Natural killer cell (primary cell): ENCODE measurements around the gene RBM20. TPM values are rescaled to one million over a fixed set of nuclear protein-coding genes. Genes with fewer than 3 reads are reported as not detected.

Experiments
- ATAC-seq, 3 donors: fragments of 150-1000 bp in 2 of 3; fragments of 200-7000 bp in 1 of 3; cut with Tn5 transposase; 1 replicate in 1 of 3; 2 replicates in 2 of 3; pipeline ENCODE4 v1.10.0; 2021; ENCODE audit warnings: mild to moderate bottlenecking in 2 of 3, moderate library complexity in 2 of 3
- DNase-seq, 2 donors: peaks; one replicate each; pipeline versions ENCODE4 v3.0.0 to v3.0.0-alpha.2; 2013 to 2021; ENCODE audit warnings: mixed read lengths in 1 of 2
- H3K27ac ChIP-seq: one replicate; pipeline ENCODE4 v1.5.1; 2013; ENCODE audit warnings: mild to moderate bottlenecking, low read length
- H3K27me3 ChIP-seq: one replicate; pipeline ENCODE4 v1.6.1; 2013; ENCODE audit warnings: low read length; ENCODE audit not compliant: control insufficient read depth, insufficient read depth
- H3K36me3 ChIP-seq: one replicate; pipeline ENCODE4 v1.6.1; 2013; ENCODE audit warnings: low read length; ENCODE audit not compliant: control insufficient read depth, insufficient read depth
- H3K4me1 ChIP-seq: one replicate; pipeline ENCODE4 v1.6.1; 2013; ENCODE audit warnings: low read length; ENCODE audit not compliant: control insufficient read depth, insufficient read depth
- H3K4me3 ChIP-seq: one replicate; pipeline ENCODE4 v1.5.1; 2013; ENCODE audit warnings: low read length
- H3K9me3 ChIP-seq: one replicate; pipeline ENCODE4 v1.6.1; 2013; ENCODE audit warnings: low read length; ENCODE audit not compliant: control insufficient read depth, insufficient read depth
- H3K27ac Mint-ChIP-seq, 2 donors: one replicate each; pipeline ENCODE4 v1.8.0; 2022; ENCODE audit warnings: mild to moderate bottlenecking in 2 of 2, mixed read lengths in 2 of 2, moderate library complexity in 1 of 2
- H3K27me3 Mint-ChIP-seq, 2 donors: one replicate each; pipeline ENCODE4 v1.8.0; 2022; ENCODE audit warnings: low read depth in 2 of 2, mixed read lengths in 2 of 2
- H3K36me3 Mint-ChIP-seq: one replicate; pipeline ENCODE4 v1.8.0; 2022; ENCODE audit warnings: mixed read lengths
- H3K4me1 Mint-ChIP-seq, 2 donors: one replicate each; pipeline ENCODE4 v1.8.0; 2022; ENCODE audit warnings: mixed read lengths in 2 of 2
- H3K4me3 Mint-ChIP-seq: one replicate; pipeline ENCODE4 v1.8.0; 2022; ENCODE audit warnings: mild to moderate bottlenecking, moderate library complexity, mixed read lengths
- H3K9me3 Mint-ChIP-seq, 2 donors: one replicate each; pipeline ENCODE4 v1.8.0; 2022; ENCODE audit warnings: mixed read lengths in 2 of 2
- WGBS: methylation state at CpG from one replicate; pipeline ENCODE4 v1.1.7; 2013; ENCODE audit warnings: missing lambda C conversion rate; ENCODE audit not compliant: insufficient coverage; 5-methylcytosine and 5-hydroxymethylcytosine counted together
- intact Hi-C: fragments of 100-400 bp; cut with micrococcal nuclease; formaldehyde crosslinking; loops from one replicate; pipeline ENCODE4 v1.14.2; 2022
- total RNA-seq, 4 donors: library from RNA; stranded (reverse); fragments of 120-200 nt in 1 of 4; gene quantifications; one replicate each; pipeline versions ENCODE4 v1.2.3 to v1.2.4, GENCODE V29; 2013 to 2022
- TF ChIP-seq, protein P1 (sequence below): fragments of 200-600 bp; IDR thresholded peaks from one replicate; pipeline ENCODE4 v1.8.0; 2022; ENCODE audit warnings: antibody characterized with exemption

The RBM20 gene
- total RNA-seq, 3 donors from 2014 or later (not counting 1 experiment from before 2014, with no cell fraction given): 0.35 TPM; not detected in 2

DNA sequence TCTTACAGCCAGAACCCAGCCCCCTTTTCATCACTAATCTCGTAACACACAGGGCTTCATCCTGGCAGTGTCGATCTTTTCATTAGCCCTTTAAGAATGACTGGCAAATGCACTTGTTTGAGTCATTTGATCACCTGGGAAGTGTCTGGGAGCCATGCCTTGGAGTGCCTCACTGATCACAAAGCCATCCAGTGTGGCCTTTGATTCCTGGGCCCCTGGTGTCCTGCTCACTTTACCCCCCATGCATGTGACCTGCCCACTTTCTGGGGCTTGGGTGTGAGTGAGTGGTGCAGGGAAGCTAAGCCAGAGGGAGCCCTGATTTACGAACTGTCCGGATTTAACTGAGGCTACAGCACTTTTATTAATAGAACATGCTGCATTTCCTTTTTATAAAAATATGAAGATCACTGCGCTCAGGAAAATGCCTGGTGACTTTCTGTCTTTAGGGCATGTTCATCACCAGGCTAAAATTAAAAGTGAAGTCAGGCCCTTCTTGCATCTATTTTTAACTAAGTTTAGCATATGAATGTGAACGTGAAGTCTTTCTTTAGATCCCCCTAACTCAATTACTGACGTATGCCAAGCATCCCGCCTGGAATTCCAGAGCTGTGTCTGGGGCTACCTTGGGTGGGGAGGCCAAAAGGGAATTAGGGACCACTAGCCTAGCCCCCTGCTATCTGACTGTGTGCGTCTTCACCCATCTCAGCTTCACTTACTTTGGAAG, 23.6 kb downstream of the RBM20 start:
- Mint-ChIP-seq H3K36me3 (no peaks in the 10 kb centered on the region), H3K9me3 (no peaks in the 10 kb centered on the region), H3K27ac (no peak overlapping the region), H3K4me3 (no peak overlapping the region), H3K27me3 (peaks cover 14 to 40% of the 10 kb centered on the region in 2 donors), H3K4me1 (peaks cover 10 to 11% of the 10 kb centered on the region in 2 donors)
- Histone ChIP-seq H3K27ac (no peak overlapping the region), H3K36me3 (no peaks in the 10 kb centered on the region), H3K4me1 (peaks cover 4% of the 10 kb centered on the region), H3K27me3 (peaks cover 1% of the 10 kb centered on the region), H3K9me3 (no peaks in the 10 kb centered on the region), H3K4me3 (no peak overlapping the region)
- ATAC-seq (no peak), DNase-seq (no peak)
- TF ChIP-seq, protein P1, sequence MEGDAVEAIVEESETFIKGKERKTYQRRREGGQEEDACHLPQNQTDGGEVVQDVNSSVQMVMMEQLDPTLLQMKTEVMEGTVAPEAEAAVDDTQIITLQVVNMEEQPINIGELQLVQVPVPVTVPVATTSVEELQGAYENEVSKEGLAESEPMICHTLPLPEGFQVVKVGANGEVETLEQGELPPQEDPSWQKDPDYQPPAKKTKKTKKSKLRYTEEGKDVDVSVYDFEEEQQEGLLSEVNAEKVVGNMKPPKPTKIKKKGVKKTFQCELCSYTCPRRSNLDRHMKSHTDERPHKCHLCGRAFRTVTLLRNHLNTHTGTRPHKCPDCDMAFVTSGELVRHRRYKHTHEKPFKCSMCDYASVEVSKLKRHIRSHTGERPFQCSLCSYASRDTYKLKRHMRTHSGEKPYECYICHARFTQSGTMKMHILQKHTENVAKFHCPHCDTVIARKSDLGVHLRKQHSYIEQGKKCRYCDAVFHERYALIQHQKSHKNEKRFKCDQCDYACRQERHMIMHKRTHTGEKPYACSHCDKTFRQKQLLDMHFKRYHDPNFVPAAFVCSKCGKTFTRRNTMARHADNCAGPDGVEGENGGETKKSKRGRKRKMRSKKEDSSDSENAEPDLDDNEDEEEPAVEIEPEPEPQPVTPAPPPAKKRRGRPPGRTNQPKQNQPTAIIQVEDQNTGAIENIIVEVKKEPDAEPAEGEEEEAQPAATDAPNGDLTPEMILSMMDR: no peak
- intact Hi-C loops: no loop called here
- 88% methylated on average over 9 of the region's 9 CpGs for WGBS

DNA sequence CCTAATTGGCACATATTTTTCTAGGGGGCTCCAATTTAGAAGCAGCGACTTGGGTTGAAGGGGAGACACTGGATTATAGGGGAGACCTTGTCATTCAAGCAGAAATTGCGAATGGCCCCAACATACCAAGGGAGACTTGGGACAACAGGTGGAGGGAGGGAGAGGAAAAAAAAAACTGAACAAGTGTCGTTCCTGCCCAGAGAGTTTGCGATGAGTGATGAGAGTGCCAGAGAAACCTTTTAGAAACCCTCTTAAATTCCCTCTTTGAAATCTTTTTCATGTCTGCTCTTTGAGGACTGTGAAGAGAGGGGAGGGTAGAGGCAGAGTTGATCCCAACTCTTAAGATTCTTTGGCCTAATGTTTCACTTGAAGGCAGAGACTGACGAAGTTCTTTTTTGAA, 24.3 kb downstream of the RBM20 start:
- no peaks in the 10 kb centered on the region for H3K36me3 ChIP-seq
- H3K27me3 ChIP-seq: no peaks in the 10 kb centered on the region
- H3K9me3 ChIP-seq: no peaks in the 10 kb centered on the region
- WGBS: 75% methylated on average over 3 of the region's 5 CpGs
- DNase-seq (no peak), ATAC-seq (no peak)
- Mint-ChIP-seq H3K4me3 (no peak overlapping the region), H3K36me3 (no peaks in the 10 kb centered on the region), H3K27ac (no peak overlapping the region), H3K27me3 (peaks cover 10 to 34% of the 10 kb centered on the region in 2 donors), H3K4me1 (peaks cover 10 to 15% of the 10 kb centered on the region in 2 donors), H3K9me3 (no peaks in the 10 kb centered on the region)
- TF ChIP-seq, protein P1: no peak
- no peak overlapping the region for H3K4me3 ChIP-seq
- no peak overlapping the region for H3K27ac ChIP-seq
- intact Hi-C loops: no loop called here
- peaks cover 4% of the 10 kb centered on the region for H3K4me1 ChIP-seq

DNA sequence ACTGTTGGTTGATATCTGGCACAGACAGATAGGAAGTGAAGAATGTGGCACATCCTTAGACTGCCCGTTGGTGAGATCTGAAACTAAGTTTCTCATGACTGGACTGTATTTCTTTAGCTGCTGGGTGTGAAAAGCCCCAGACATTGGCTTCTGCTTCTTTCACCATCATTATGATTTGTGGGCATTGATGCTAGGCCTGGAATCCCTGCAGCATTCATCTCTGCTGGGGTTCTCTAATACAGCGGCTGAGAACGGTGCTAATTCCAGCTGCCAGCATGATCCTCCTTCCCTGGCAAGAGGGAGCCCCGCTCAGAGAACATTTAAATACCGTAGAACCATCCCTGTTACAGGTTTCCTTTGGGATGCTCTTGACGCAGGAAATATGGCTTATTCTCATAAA, 26.2 kb downstream of the RBM20 start:
- Mint-ChIP-seq H3K36me3 (no peaks in the 10 kb centered on the region), H3K4me3 (no peak overlapping the region), H3K27ac (no peak overlapping the region), H3K27me3 (peaks cover 13 to 27% of the 10 kb centered on the region in 2 donors), H3K9me3 (no peaks in the 10 kb centered on the region), H3K4me1 (peaks cover 10 to 15% of the 10 kb centered on the region in 2 donors)
- H3K4me3 ChIP-seq: no peak overlapping the region
- intact Hi-C loops: loop anchor here (10.0 kb wide), 1 partner anchor 366 kb away; the partner anchor contains the start of gene SMNDC1
- ATAC-seq (no peak), DNase-seq (no peak)
- TF ChIP-seq, protein P1: no peak
- H3K36me3 ChIP-seq: no peaks in the 10 kb centered on the region
- no peaks in the 10 kb centered on the region for H3K9me3 ChIP-seq
- H3K4me1 ChIP-seq: peaks cover 4% of the 10 kb centered on the region
- no peak overlapping the region for H3K27ac ChIP-seq
- 83% methylated on average over 6 of the region's 6 CpGs for WGBS
- H3K27me3 ChIP-seq: no peaks in the 10 kb centered on the region
